IMR-90 (cell line): ENCODE data around the gene ANKRD34C. TPM values are rescaled to one million over a fixed set of nuclear protein-coding genes. Genes with fewer than 3 reads are reported as not detected.

Experiments used
- ATAC-seq: fragments of 200-7000 bp; cut with Tn5 transposase; 2 replicates; pipeline ENCODE4 v1.9.1; 2020; ENCODE audit warnings: low read depth, mild to moderate bottlenecking, moderate library complexity
- BruUV-seq: library from RNA; stranded (reverse); fragments of 400-500 nt; replicated peaks from 2 replicates; lab custom pipeline; 2021; lab: Mats Ljungman, UMichigan
- CTCF ChIA-PET: fragments of 300-600 bp; formaldehyde crosslinking; extraction: SDS; loops from one replicate; lab custom pipeline; 2021; ENCODE audit warnings: antibody characterized with exemption; lab: Yijun Ruan, JAX
- POLR2A ChIA-PET: fragments of 300-600 bp; sonication (Branson Sonifier 250); formaldehyde crosslinking; loops from one replicate; lab custom pipeline; 2022; ENCODE audit warnings: antibody characterized with exemption; ENCODE audit not compliant: unreplicated experiment; lab: Charles Lee
- DNase-seq: peaks from one replicate; pipeline ENCODE4 v3.0.0; 2013
- H2AFZ ChIP-seq: replicated peaks from 2 replicates; pipeline ENCODE3; 2013; ENCODE audit warnings: low read length, mild to moderate bottlenecking; ENCODE audit not compliant: poor library complexity
- H2AK5ac ChIP-seq: 2 replicates; pipeline ENCODE4 v1.6.1; 2013; ENCODE audit warnings: low read depth, low read length, inconsistent platforms
- H2AK9ac ChIP-seq: replicated peaks from 2 replicates; pipeline ENCODE3; 2013; ENCODE audit warnings: mild to moderate bottlenecking, low read depth, low read length, moderate library complexity; ENCODE audit not compliant: poor library complexity
- H2BK120ac ChIP-seq: 2 replicates; pipeline ENCODE4 v1.6.1; 2013; ENCODE audit warnings: low read depth, low read length, inconsistent platforms
- H2BK15ac ChIP-seq: 3 replicates; pipeline ENCODE4 v1.6.1; 2013; ENCODE audit warnings: low read depth, low read length, inconsistent platforms
- H2BK20ac ChIP-seq: 2 replicates; pipeline ENCODE4 v1.6.1; 2013; ENCODE audit warnings: low read depth, mild to moderate bottlenecking, inconsistent platforms, low read length, moderate library complexity
- H2BK5ac ChIP-seq: 2 replicates; pipeline ENCODE4 v1.6.1; 2013; ENCODE audit warnings: mild to moderate bottlenecking, low read depth, low read length, inconsistent platforms; ENCODE audit not compliant: poor library complexity, severe bottlenecking
- H3K14ac ChIP-seq: replicated peaks from 2 replicates; pipeline ENCODE4 v1.6.1; 2013; ENCODE audit warnings: low read depth, low read length, inconsistent platforms
- H3K18ac ChIP-seq: 2 replicates; pipeline ENCODE4 v1.6.1; 2013; ENCODE audit warnings: low read depth, low read length, control low read depth
- H3K23ac ChIP-seq: 2 replicates; pipeline ENCODE4 v1.6.1; 2013; ENCODE audit warnings: low read depth, low read length, inconsistent platforms
- H3K27ac ChIP-seq: 2 replicates; pipeline ENCODE4 v1.5.1; 2013; ENCODE audit warnings: mild to moderate bottlenecking, control low read depth, low read length; ENCODE audit not compliant: insufficient read depth
- H3K27me3 ChIP-seq: 2 replicates; pipeline ENCODE4 v1.6.1; 2013; ENCODE audit warnings: low read length; ENCODE audit not compliant: control insufficient read depth, insufficient read depth
- H3K36me3 ChIP-seq: 2 replicates; pipeline ENCODE4 v1.6.1; 2013; ENCODE audit warnings: low read length, mixed read lengths; ENCODE audit not compliant: control insufficient read depth, insufficient read depth
- H3K4ac ChIP-seq: 2 replicates; pipeline ENCODE4 v1.6.1; 2013; ENCODE audit warnings: low read depth, low read length, inconsistent platforms
- H3K4me1 ChIP-seq: 2 replicates; pipeline ENCODE4 v1.6.1; 2013; ENCODE audit warnings: low read length, mixed read lengths; ENCODE audit not compliant: control insufficient read depth, insufficient read depth
- H3K4me2 ChIP-seq: 2 replicates; pipeline ENCODE4 v1.6.1; 2013; ENCODE audit warnings: low read depth, mild to moderate bottlenecking, control low read depth, low read length, moderate library complexity
- H3K4me3 ChIP-seq: 2 replicates; pipeline ENCODE4 v1.5.1; 2013; ENCODE audit warnings: low read depth, mild to moderate bottlenecking, control low read depth, low read length, moderate library complexity; ENCODE audit not compliant: insufficient read depth
- H3K56ac ChIP-seq: 2 replicates; pipeline ENCODE4 v1.6.1; 2013; ENCODE audit warnings: low read length, inconsistent platforms; ENCODE audit not compliant: insufficient read depth; ENCODE audit errors: extremely low read depth
- H3K79me1 ChIP-seq, 2 experiments: 2 replicates each; pipeline ENCODE4 v1.6.1; 2013; ENCODE audit warnings: low read length in 2 of 2, inconsistent platforms in 1 of 2, low read depth in 1 of 2
- H3K9ac ChIP-seq: 2 replicates; pipeline ENCODE4 v1.6.1; 2013; ENCODE audit warnings: low read depth, low read length, control low read depth
- H3K9me1 ChIP-seq: 2 replicates; pipeline ENCODE4 v1.6.1; 2013; ENCODE audit warnings: low read length, inconsistent platforms; ENCODE audit not compliant: insufficient read depth
- H3K9me3 ChIP-seq: 2 replicates; pipeline ENCODE4 v1.6.1; 2013; ENCODE audit warnings: low read length; ENCODE audit not compliant: control insufficient read depth, insufficient read depth
- H4K20me1 ChIP-seq: 2 replicates; pipeline ENCODE4 v1.6.1; 2013; ENCODE audit warnings: low read length, inconsistent platforms; ENCODE audit not compliant: insufficient read depth
- H4K5ac ChIP-seq: 2 replicates; pipeline ENCODE4 v1.6.1; 2013; ENCODE audit warnings: mild to moderate bottlenecking, low read depth, low read length, control low read depth
- H4K8ac ChIP-seq, 2 experiments: 2 replicates each; pipeline ENCODE4 v1.6.1; 2013; ENCODE audit warnings: low read depth in 2 of 2, low read length in 2 of 2, control low read depth in 1 of 2, inconsistent platforms in 1 of 2
- H4K91ac ChIP-seq: 2 replicates; pipeline ENCODE4 v1.6.1; 2013; ENCODE audit warnings: low read depth, low read length, inconsistent platforms; ENCODE audit not compliant: insufficient read depth
- RCOR1 ChIP-seq: IDR thresholded peaks from 2 replicates; pipeline ENCODE4 v1.6.1; 2012; ENCODE audit warnings: mild to moderate bottlenecking, low read length, improper control_type of control experiment; ENCODE audit not compliant: insufficient replicate concordance
- WGBS, 2 experiments: methylation state at CpG; one replicate each; pipeline versions ENCODE4 v1.1.5 to v1.1.7; 2013; ENCODE audit warnings: missing lambda C conversion rate in 2 of 2; ENCODE audit not compliant: insufficient read length in 1 of 2; ENCODE audit errors: extremely low coverage in 2 of 2; 5-methylcytosine and 5-hydroxymethylcytosine counted together
- dilution Hi-C: fragments of 300-500 bp; cut with HindIII; formaldehyde crosslinking; loops from one replicate; pipeline ENCODE4 v1.14.3; 2018; ENCODE audit warnings: low sequenced_read_pairs; ENCODE audit not compliant: unreplicated experiment
- in situ Hi-C: fragments of 300-500 bp; cut with MboI; formaldehyde crosslinking; loops from 3 replicates; pipeline ENCODE4 v1.14.3; 2019; ENCODE audit warnings: low sequenced_read_pairs, inconsistent platforms, mixed read lengths
- intact Hi-C: fragments of 100-400 bp; cut with micrococcal nuclease; formaldehyde crosslinking; loops from 2 replicates; pipeline ENCODE4 v1.10.0; 2022
- polyA plus RNA-seq, 3 experiments: library from polyadenylated mRNA; depleted of rRNA; stranded (reverse); fragments of >200 nt; gene quantifications; 2 replicates each; pipeline ENCODE4 v1.2.3, GENCODE V29; 2012; ENCODE audit warnings: low replicate concordance in 1 of 3
- total RNA-seq: library from RNA; depleted of rRNA; stranded (reverse); fragments of >200 nt; gene quantifications from 2 replicates; pipeline ENCODE4 v1.2.3, GENCODE V29; 2012

The ANKRD34C gene
- total and polyA plus RNA-seq, 2 of the 4 experiments (the other 2 are of a cell fraction) = not detected

- Histone ChIP-seq H2BK5ac (no peak overlapping the region), H3K9me1 (no peaks in the 10 kb centered on the region), H2AFZ (no peak overlapping the region), H3K56ac (no peak overlapping the region), H3K4me1 (no peaks in the 10 kb centered on the region), H4K20me1 (no peaks in the 10 kb centered on the region), H3K79me1 (no peaks in the 10 kb centered on the region), H3K14ac (no peak overlapping the region), H3K18ac (no peak overlapping the region), H2AK9ac (no peak overlapping the region), H2BK20ac (no peak overlapping the region), H3K9ac (no peak overlapping the region), H3K27me3 (no peaks in the 10 kb centered on the region; the same call in 1 of the 2 replicates), H3K4ac (no peak overlapping the region), H4K91ac (no peak overlapping the region), H3K9me3 (no peaks in the 10 kb centered on the region), H2BK120ac (no peak overlapping the region), H2BK15ac (no peak overlapping the region), H3K27ac (no peak overlapping the region), H2AK5ac (no peak overlapping the region), H4K8ac (no peak overlapping the region), H3K4me3 (no peak overlapping the region), H3K36me3 (no peaks in the 10 kb centered on the region), H3K4me2 (no peak overlapping the region), H3K23ac (no peak overlapping the region), H4K5ac (no peak overlapping the region)
- no CpG with 5 or more reads among the region's 3 CpGs for WGBS, 2 experiments
- dilution Hi-C loops = no loop called here
- ATAC-seq (no peak), DNase-seq (no peak)
- in situ Hi-C loops = no loop called here
- no peak for TF ChIP-seq RCOR1
- BruUV-seq = no TSS peak
- intact Hi-C loops = no loop called here
- ChIA-PET POLR2A (no interaction called here), CTCF (no interaction called here)
These were observed 16.4 kb upstream of the ANKRD34C start for GRCh38 chr15:79265987-79266579.
